DND-41 (cell line): Measurements from ENCODE around the gene SSH3.

Experiments
- ATAC-seq: fragments of 200-7000 bp; cut with Tn5 transposase; 3 replicates; pipeline ENCODE4 v1.9.1; 2021; ENCODE audit warnings: low read depth; ENCODE audit not compliant: insufficient read depth
- DNase-seq: peaks from one replicate; pipeline ENCODE4 v3.0.0-alpha.2; 2020
- H2AFZ ChIP-seq: 2 replicates; pipeline ENCODE4 v1.6.0; 2012; ENCODE audit warnings: low read depth, low read length
- H3K27ac ChIP-seq: 2 replicates; pipeline ENCODE4 v1.5.1; 2012; ENCODE audit warnings: low read length, inconsistent platforms
- H3K27me3 ChIP-seq: fragments of 200-600 bp; sonication (generic); 2 replicates; pipeline ENCODE4 v1.6.0; 2012; ENCODE audit warnings: low read length, mild to moderate bottlenecking, inconsistent platforms; ENCODE audit not compliant: insufficient read depth, poor library complexity
- H3K36me3 ChIP-seq: 2 replicates; pipeline ENCODE4 v1.5.1; 2012; ENCODE audit warnings: low read length, inconsistent platforms; ENCODE audit not compliant: insufficient read depth
- H3K4me1 ChIP-seq: 2 replicates; pipeline ENCODE4 v1.5.1; 2012; ENCODE audit warnings: mild to moderate bottlenecking, low read length; ENCODE audit not compliant: insufficient read depth
- H3K4me2 ChIP-seq: 2 replicates; pipeline ENCODE4 v1.6.0; 2012; ENCODE audit warnings: mild to moderate bottlenecking, moderate library complexity, low read length, inconsistent platforms; ENCODE audit not compliant: insufficient read depth
- H3K4me3 ChIP-seq, 2 experiments: fragments of 200-600 bp in 1 of 2; shearing (Covaris generic) in 1 of 2; 2 replicates each; pipeline ENCODE4 v1.5.1; 2012 to 2016; ENCODE audit warnings: inconsistent platforms in 2 of 2, low read length in 2 of 2, mild to moderate bottlenecking in 2 of 2, low read depth in 1 of 2, moderate library complexity in 1 of 2
- H3K79me2 ChIP-seq: 2 replicates; pipeline ENCODE4 v1.6.0; 2012; ENCODE audit warnings: low read length, inconsistent platforms; ENCODE audit not compliant: insufficient read depth
- H3K9ac ChIP-seq: 2 replicates; pipeline ENCODE4 v1.6.0; 2012; ENCODE audit warnings: low read depth, mild to moderate bottlenecking, inconsistent platforms, low read length, moderate library complexity
- H3K9me3 ChIP-seq: 2 replicates; pipeline ENCODE4 v1.5.1; 2012; ENCODE audit warnings: low read length, moderate library complexity, mild to moderate bottlenecking, inconsistent platforms; ENCODE audit not compliant: insufficient read depth, severe bottlenecking
- H4K20me1 ChIP-seq: 2 replicates; pipeline ENCODE4 v1.6.0; 2012; ENCODE audit warnings: low read length; ENCODE audit not compliant: insufficient read depth
- CTCF ChIP-seq: IDR thresholded peaks from 2 replicates; pipeline ENCODE4 v1.5.1; 2012; ENCODE audit warnings: borderline replicate concordance, low read length, moderate library complexity, mild to moderate bottlenecking; ENCODE audit not compliant: poor library complexity, severe bottlenecking; ENCODE audit errors: extremely low read depth
- EZH2 ChIP-seq: IDR thresholded peaks from 3 replicates; pipeline ENCODE4 v1.6.1; 2012; ENCODE audit warnings: borderline replicate concordance, low read depth, mild to moderate bottlenecking, moderate library complexity, low read length, inconsistent platforms; ENCODE audit not compliant: severe bottlenecking

SSH3 gene

DNA sequence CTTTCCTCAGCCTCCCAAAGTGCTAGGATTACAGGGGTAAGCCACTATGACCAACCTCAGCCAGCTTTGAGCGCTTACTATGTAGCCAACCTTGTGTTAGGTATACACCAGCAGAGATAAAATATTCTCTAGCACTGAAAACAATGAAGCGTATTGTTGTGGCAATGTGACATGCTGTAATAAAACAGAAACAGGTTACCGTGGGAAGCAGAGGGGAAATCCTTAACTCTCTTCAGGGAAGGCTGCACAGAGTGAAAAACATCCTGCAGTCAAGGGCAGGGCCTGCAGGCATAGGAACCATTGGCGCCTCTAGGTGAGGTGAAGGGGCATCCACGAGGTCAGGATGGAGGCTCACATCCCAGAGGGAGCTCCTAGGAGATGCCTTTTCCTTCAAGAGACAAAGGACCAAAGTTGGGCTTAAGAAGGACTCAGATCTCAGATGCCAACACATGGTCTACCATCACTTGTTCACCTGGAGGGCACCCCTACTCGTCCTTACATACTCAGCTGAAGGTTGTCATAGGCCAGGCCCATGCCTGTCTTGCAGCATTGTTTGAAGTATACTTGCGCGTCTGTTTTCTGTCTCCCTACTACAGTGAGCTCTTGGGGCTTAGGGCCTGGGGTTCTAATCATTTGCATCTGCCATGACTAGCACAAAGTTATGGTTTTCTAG, 42.1 kb downstream of the SSH3 start:
- Histone ChIP-seq H3K4me1 (no peaks in the 10 kb centered on the region; the same call in 1 of the 2 replicates), H3K27me3 (no peaks in the 10 kb centered on the region), H3K36me3 (no peaks in the 10 kb centered on the region), H2AFZ (no peak overlapping the region), H3K27ac (no peak overlapping the region), H4K20me1 (no peaks in the 10 kb centered on the region), H3K79me2 (no peaks in the 10 kb centered on the region), H3K9me3 (no peaks in the 10 kb centered on the region), H3K4me3 (no peak overlapping the region), H3K4me2 (no peak overlapping the region), H3K9ac (no peak overlapping the region)
- 0 out of 3 replicates have a peak, but pooled peaks have one; percentile 22 for ATAC-seq
- TF ChIP-seq CTCF (no peak), EZH2 (no peak)
- no peak for DNase-seq

- Histone ChIP-seq H3K36me3 (no peaks in the 10 kb centered on the region; the same call in 1 of the 2 replicates), H3K4me1 (no peaks in the 10 kb centered on the region; the same call in 1 of the 2 replicates), H4K20me1 (no peaks in the 10 kb centered on the region), H3K79me2 (no peaks in the 10 kb centered on the region), H3K9ac (no peak overlapping the region), H2AFZ (no peak overlapping the region), H3K4me3 (no peak overlapping the region), H3K27me3 (no peaks in the 10 kb centered on the region), H3K27ac (no peak overlapping the region), H3K4me2 (no peak overlapping the region), H3K9me3 (no peaks in the 10 kb centered on the region)
- DNase-seq: peak; percentile 10
- peak; percentile 70 for TF ChIP-seq CTCF
- no peak for TF ChIP-seq EZH2
- peak; percentile 62; the same call in 2 of the 3 replicates for ATAC-seq
These were observed 42.8 kb downstream of the SSH3 start for GRCh38 chr11:67345920-67346819.

GRCh38 chr11:67347964-67348749, 44.8 kb downstream of the SSH3 start:
- H3K9ac ChIP-seq: no peak overlapping the region; the same call in 1 of the 2 replicates

More at GRCh38 chr11:67347964-67348749, 44.8 kb downstream of the SSH3 start:
- DNase-seq: no peak
- Histone ChIP-seq H3K36me3 (no peaks in the 10 kb centered on the region; the same call in 1 of the 2 replicates), H3K79me2 (peaks cover 8% of the 10 kb centered on the region), H3K9me3 (no peaks in the 10 kb centered on the region), H3K4me1 (peaks cover 18% of the 10 kb centered on the region), H3K4me3 (no peak overlapping the region), H3K27me3 (no peaks in the 10 kb centered on the region), H4K20me1 (no peaks in the 10 kb centered on the region), H2AFZ (no peak overlapping the region), H3K4me2 (no peak overlapping the region), H3K27ac (no peak overlapping the region)
- ATAC-seq: no peak
- no peak for TF ChIP-seq CTCF
- TF ChIP-seq EZH2: no peak
